Astrocyte of the cerebellum (primary cell): ENCODE measurements around the gene ZFP92.

ENCODE experiments used
- DNase-seq: peaks from one replicate; pipeline ENCODE4 v3.0.0-alpha.2; 2011; ENCODE audit warnings: low read depth
- H3K4me3 ChIP-seq: 2 replicates; pipeline ENCODE4 v1.5.1; 2011; ENCODE audit warnings: mild to moderate bottlenecking, low read depth, low read length, moderate library complexity
- CTCF ChIP-seq: IDR thresholded peaks from 2 replicates; pipeline ENCODE4 v1.5.1; 2012; ENCODE audit warnings: low read length, low read depth, moderate library complexity, mild to moderate bottlenecking; ENCODE audit errors: missing control alignments
- in situ Hi-C: cut with HindIII; loops from 2 replicates; pipeline ENCODE4 v1.10.0; 2017; ENCODE audit warnings: low sequenced_read_pairs

The ZFP92 gene

GRCh38 chrX:153370293-153371055, 40.8 kb upstream of the ZFP92 start:
- TF ChIP-seq CTCF: no peak
- DNase-seq: no peak
- in situ Hi-C loops: no loop called here
- no peak overlapping the region for H3K4me3 ChIP-seq

GRCh38 chrX:153371256-153371655, 40.0 kb upstream of the ZFP92 start:
- TF ChIP-seq CTCF: no peak
- in situ Hi-C loops: no loop called here
- no peak overlapping the region for H3K4me3 ChIP-seq
- DNase-seq: peak; percentile 20

- no peak for TF ChIP-seq CTCF
- in situ Hi-C loops: no loop called here
- H3K4me3 ChIP-seq: no peak overlapping the region
- no peak for DNase-seq
Measured at GRCh38 chrX:153372949-153373348, 38.3 kb upstream of the ZFP92 start.

GRCh38 chrX:153374426-153374825, 36.8 kb upstream of the ZFP92 start:
- H3K4me3 ChIP-seq: no peak overlapping the region
- in situ Hi-C loops: no loop called here
- no peak for DNase-seq
- no peak for TF ChIP-seq CTCF

GRCh38 chrX:153375571-153375970, 35.7 kb upstream of the ZFP92 start:
- DNase-seq: no peak
- TF ChIP-seq CTCF: no peak
- in situ Hi-C loops: no loop called here
- no peak overlapping the region for H3K4me3 ChIP-seq

- TF ChIP-seq CTCF: no peak
- in situ Hi-C loops: no loop called here
- no peak for DNase-seq
- H3K4me3 ChIP-seq: no peak overlapping the region
Measured at GRCh38 chrX:153377727-153378126, 33.5 kb upstream of the ZFP92 start.
